HL-60 (cell line): ENCODE results near the gene ANO1.

ENCODE experiments used
- CTCF ChIP-seq: IDR thresholded peaks from one replicate; pipeline ENCODE4 v1.5.1; 2011; ENCODE audit warnings: low read length, control low read depth, inconsistent platforms; ENCODE audit not compliant: insufficient read depth
- GABPA ChIP-seq: IDR thresholded peaks from 2 replicates; pipeline ENCODE4 v1.6.1; 2012; ENCODE audit warnings: low read depth
- POLR2AphosphoS5 ChIP-seq: IDR thresholded peaks from 2 replicates; pipeline ENCODE4 v1.6.1; 2012; ENCODE audit warnings: low read depth

- no peak for TF ChIP-seq CTCF
- TF ChIP-seq POLR2AphosphoS5: no peak
- TF ChIP-seq GABPA: no peak
These were observed 13.3 kb upstream of the ANO1 start for GRCh38 chr11:70064726-70065317.
